IPS DF 4.7 (cell line): ENCODE measurements around the gene HIF1A.
"Not testable (repeated sequence)": the region's sequence is repeated elsewhere in the genome, so short reads cannot be mapped to it uniquely, and the experiment has no call there.

Experiments
- DNase-seq: peaks from one replicate; pipeline ENCODE4 v3.0.0-alpha.2; 2013; ENCODE audit warnings: low spot score; ENCODE audit errors: extremely low read depth

Gene HIF1A

DNA sequence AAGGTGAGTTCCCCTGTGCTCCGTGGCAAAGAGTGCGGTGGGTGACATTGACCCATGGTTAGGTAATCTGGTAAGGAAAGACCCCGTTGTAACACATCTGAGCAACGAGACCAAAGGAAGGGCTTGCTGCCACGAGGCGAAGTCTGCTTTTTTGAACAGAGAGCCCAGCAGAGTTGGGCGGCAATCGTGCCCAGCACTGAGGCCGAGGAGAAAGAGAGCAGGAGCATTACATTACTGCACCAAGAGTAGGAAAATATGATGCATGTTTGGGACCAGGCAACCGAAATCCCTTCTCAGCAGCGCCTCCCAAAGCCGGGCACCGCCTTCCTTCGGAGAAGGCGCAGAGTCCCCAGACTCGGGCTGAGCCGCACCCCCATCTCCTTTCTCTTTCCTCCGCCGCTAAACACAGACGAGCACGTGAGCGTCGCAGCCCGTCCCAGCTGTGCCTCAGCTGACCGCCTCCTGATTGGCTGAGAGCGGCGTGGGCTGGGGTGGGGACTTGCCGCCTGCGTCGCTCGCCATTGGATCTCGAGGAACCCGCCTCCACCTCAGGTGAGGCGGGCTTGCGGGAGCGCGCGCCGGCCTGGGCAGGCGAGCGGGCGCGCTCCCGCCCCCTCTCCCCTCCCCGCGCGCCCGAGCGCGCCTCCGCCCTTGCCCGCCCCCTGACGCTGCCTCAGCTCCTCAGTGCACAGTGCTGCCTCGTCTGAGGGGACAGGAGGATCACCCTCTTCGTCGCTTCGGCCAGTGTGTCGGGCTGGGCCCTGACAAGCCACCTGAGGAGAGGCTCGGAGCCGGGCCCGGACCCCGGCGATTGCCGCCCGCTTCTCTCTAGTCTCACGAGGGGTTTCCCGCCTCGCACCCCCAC, at the start of gene HIF1A:
Gene HIF1A (plus strand): TSS at position 684 of the 865 bp plus-strand sequence. CDS start 292 bp downstream, outside the sequence.
- DNase-seq = peak; percentile 92

GRCh38 chr14:61646366-61647116, 48.8 kb upstream of the HIF1A start:
- no peak for DNase-seq

GRCh38 chr14:61647704-61648103, 47.6 kb upstream of the HIF1A start:
- DNase-seq = no peak

GRCh38 chr14:61648377-61648776, 46.9 kb upstream of the HIF1A start:
- no peak for DNase-seq

DNA sequence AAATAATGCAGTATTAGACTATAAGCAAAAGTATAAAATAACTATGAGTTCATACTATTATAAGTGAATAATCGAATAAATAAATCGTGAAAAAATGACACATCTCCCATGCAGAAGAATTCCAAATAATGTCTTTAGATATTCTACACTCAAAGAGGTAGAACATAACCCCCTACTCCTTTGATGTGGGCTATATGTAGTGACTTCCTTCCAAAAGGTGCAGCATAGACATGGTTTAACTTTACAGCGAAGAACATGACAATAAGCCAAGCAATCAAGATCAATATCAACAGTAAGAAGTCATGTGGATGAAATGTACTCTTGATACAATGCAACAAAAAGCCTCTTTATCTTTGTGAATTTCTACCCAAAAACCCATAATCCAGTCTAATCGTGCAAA, 46.0 kb upstream of the HIF1A start:
- no peak for DNase-seq

GRCh38 chr14:61651355-61651754, 44.0 kb upstream of the HIF1A start:
- no peak for DNase-seq

DNA sequence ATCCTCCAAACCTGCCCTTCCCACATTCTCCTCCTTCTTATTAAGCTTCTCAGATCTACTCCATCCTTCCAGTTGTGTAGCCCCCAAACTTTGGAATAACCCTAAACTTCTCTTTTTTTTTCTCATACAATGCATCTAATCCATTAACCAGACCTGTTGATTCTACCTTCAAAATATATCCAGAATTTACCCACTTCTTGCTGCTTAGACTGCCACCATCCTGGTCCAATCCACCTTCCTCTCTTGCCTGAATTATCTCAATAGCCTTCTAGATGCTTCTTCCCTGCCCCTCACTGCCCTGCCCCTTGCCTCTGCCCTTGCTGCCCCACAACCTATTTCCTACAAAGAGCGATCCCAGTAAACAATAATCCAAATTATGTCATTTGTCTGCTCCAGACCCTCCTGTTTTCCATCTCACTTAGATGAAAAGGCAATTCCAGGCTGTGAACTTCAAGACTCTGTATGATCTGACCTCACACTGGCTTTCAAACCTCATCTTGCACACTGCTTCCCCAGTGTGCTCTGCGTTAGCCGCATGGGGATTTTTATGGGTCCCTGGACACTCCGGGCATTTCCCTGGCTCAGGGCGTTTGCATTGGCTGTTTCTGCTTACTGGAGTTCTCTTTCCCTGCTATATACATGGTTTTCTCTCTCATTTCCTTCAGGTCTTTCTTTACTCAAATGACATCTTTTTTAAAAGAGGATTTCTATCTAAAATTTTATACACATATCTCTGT, 42.6 kb upstream of the HIF1A start:
- DNase-seq = no peak

GRCh38 chr14:61653507-61653906, 41.8 kb upstream of the HIF1A start:
- DNase-seq = no peak

DNA sequence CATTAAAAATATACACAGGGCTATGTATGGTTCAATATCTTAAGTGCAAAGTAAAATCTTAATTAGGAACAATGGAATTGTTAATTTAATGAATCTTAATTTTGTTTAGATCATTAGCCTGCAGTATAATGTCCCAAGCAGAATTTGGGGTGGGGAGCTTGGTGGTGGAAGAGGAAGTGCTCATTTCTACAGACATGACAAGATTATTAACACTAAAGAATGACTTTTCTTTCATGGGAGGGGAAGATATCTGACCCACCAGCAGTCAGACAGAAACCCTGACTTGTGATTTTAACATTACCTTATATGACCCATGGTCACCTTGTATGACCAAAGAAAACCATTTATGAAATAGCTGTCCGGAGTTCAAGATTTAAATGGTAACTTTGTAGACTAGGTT, 41.3 kb upstream of the HIF1A start:
- DNase-seq = no peak

GRCh38 chr14:61655777-61656176, 39.5 kb upstream of the HIF1A start:
- no peak for DNase-seq

DNA sequence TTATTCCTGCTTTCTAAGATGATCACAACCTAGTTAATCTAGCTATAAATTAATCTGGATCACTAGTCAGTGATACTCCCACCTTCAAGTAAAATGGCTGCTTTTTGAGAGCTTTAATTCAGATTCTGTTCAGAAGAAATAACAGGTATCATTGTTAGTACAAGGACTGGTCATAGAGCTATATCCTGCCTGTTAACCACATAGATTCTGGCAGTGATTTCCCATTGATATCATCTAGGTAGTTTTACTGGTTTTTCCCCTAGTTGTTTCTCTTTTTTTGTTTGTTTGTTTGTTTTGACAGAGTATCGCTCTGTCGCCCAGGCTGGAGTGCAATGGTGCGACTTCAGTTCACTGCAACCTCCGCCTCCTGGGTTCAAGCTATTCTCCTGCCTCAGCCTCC, 39.0 kb upstream of the HIF1A start:
- no peak for DNase-seq

DNA sequence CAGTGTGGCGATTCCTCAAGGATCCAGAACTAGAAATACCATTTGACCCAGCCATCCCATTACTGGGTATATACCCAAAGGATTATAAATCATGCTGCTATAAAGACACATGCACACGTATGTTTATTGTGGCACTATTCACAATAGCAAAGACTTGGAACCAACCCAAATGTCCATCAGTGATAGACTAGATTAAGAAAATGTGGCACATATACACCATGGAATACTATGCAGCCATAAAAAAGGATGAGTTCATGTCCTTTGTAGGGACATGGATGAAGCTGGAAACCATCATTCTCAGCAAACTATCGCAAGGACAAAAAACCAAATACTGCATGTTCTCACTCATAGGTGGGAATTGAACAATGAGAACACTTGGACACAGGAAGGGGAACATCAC, 37.2 kb upstream of the HIF1A start:
- DNase-seq = not testable (repeated sequence)

DNA sequence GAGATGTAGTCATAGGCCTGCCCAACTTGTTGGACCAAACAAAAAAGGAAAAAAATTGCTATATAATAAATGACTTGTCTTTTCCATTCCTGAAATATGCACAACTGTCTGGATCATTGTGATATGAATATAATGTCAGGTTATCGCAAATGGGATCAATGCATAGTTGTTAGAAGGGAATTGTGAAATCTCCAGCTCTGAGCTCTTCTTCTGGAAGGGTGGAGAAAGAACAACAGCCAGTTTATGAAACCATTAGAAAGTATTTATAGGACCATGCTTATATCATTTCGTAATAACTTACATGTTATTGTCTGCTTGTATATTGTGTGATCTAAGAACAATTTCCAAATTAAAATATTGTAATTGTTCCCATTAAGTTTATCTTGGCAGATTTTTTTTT, 35.7 kb upstream of the HIF1A start:
- no peak for DNase-seq

- no peak for DNase-seq
These were observed 33.6 kb upstream of the HIF1A start for GRCh38 chr14:61661471-61662400.

DNA sequence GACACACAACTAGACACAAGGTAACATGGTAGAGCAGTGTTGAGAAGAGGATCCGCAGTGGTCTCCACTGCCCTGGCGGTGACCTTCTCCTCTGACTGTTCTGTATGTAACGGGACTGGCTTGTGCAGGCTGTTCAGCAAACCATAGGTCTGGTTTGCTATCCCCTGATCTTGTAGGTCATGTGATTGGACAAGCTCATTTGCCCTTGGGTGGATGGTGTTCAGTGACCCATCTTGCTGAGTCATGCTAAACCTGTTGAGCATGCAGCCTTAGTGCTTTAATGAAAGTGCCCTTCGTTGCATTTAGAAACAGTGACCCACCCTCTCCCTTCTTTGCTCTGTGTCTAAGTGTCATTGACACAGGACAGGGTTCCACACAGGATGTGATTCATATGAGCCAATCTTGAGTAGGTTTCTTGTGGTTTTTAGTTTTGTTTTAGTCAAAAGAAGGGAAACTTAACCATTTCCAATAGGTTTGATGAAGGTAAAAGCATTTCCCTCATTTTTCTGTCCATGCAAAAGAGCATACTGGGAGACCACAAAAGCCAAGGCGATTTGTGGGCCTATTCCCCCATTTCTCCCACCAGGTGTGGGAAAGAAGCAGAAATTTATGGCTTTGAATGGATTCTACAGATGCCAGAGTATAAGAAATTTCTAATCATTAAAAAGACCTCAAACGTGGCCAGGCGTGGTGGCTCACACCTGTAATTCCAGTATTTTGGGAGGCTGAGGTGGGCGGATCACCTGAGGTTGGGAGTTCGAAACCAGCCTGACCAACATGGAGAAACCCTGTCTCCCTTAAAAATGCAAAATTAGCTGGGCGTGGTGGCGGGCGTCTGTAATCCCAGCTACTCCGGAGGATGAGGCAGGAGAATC, 32.6 kb upstream of the HIF1A start:
- no peak for DNase-seq

DNA sequence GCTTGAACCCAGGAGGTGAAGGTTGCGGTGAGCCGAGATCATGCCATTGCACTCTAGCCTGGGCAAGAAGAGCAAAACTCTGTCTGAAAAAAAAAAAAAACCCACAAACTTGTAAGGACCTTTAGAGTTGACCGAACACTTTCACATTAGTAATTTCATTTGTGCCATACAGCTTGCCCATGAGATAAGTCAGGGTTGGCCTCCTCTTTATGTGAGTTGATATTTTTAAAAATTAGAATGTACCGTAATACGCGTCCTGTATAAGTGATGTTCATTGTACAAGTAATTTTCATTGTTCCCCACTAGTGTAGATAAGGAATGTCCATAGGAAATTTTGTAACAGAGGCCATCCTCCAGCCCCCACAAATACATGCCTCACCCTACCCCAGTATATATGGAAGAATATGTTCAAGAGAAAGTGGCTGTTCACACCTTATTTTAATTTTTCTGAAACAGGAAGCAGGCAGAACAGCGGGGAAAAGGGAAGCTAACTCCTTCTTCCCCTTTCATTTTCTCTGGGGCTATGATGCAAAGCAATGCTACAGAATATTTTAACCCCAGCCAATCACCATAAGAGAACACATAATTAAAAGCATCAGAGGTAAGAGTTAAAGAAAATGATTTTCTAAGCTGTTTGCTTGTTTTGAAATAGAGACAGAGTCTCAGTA, 31.9 kb upstream of the HIF1A start:
- DNase-seq = no peak

- no peak for DNase-seq
These were observed 27.0 kb upstream of the HIF1A start for GRCh38 chr14:61668282-61668681.

- no peak for DNase-seq
These were observed 24.7 kb upstream of the HIF1A start for GRCh38 chr14:61670576-61670975.

DNA sequence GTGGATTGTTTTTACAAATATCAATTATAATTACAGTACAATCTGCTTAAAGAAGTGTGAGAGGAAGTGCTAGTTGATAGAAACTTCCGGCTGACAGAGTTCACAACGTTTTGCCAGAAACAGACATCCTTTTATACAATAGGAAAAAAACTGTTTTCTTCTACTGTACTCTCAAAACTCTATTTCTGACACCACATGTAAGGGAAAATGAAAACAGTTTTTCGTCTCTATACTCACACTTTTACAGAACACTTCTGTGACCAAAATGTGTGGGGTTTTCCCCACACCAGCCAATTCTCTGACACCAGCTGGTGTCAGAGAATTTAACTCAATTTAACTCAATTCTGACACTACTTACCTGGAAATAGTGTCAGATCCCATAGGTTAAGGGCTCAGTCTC, 24.2 kb upstream of the HIF1A start:
- no peak for DNase-seq
